Measurements from ENCODE around the gene LPCAT1. TPM values are rescaled to one million over a fixed set of nuclear protein-coding genes. Genes with fewer than 3 reads are reported as not detected.

LPCAT1 gene
- total and polyA plus RNA-seq, 2 of the 4 experiments (the other 2 are of a cell fraction) = 17.7 to 33.6 TPM

DNA sequence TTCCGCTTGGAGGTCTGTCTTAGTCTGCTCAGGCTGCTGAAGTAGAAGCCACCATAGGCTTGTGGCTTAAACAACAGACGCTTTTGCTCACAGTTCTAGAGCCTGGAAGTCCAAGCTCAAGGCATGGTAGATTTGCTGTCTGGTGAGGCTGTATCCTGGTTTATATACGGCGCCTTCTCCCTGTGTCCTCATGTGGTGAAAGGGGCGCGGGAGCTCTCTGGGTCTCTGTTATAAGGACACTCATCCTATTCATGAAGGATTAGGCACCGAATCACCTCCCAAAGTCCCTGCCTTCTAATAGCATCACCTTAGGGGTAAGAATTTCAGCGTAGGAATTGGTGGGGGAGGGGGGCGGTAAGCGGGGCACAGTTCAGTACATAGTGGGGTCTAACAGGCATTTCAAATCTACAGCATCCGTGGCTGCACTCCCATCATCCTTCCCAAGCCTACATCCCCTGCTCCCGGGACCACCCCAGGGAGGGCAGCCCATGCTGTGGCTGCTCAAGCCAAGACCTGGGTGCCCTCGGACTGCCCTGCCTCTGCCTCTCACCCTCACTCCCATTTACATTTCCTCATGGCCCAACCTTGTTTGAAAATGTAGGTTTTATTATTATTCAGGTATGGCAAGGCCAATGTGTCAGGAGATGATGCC lies 15.1 kb upstream of the LPCAT1 start:
- WGBS, 2 experiments (ENCODE audit: extremely low coverage in 2 of 2, insufficient read length in 1 of 2) = 100% methylated on average over 1 of the region's 13 CpGs; no CpG with 5 or more reads in 1 of the 2 experiments
- Histone ChIP-seq H3K23ac (ENCODE audit: low read depth, low read length) (no peak overlapping the region), H2BK15ac (ENCODE audit: low read depth, low read length) (no peak overlapping the region), H3K9ac (ENCODE audit: low read depth, low read length) (no peak overlapping the region), H3K4me3 (ENCODE audit: insufficient read depth, low read depth, low read length) (no peak overlapping the region), H3K27ac (ENCODE audit: insufficient read depth, low read length) (no peak overlapping the region), H3K56ac (ENCODE audit: extremely low read depth, insufficient read depth, low read length) (no peak overlapping the region), H3K18ac (ENCODE audit: low read depth, low read length) (no peak overlapping the region), H2BK20ac (ENCODE audit: low read depth, low read length) (no peak overlapping the region), H2AK9ac (replicated peaks; ENCODE audit: low read depth, low read length, poor library complexity) (no peak overlapping the region), H4K20me1 (ENCODE audit: insufficient read depth, low read length) (no peaks in the 10 kb centered on the region), H4K91ac (ENCODE audit: insufficient read depth, low read depth, low read length) (no peak overlapping the region), H2AFZ (replicated peaks; ENCODE audit: low read length, poor library complexity) (no peak overlapping the region), H3K9me3 (ENCODE audit: control insufficient read depth, insufficient read depth, low read length) (no peaks in the 10 kb centered on the region), H3K4me2 (ENCODE audit: low read depth, low read length) (no peak overlapping the region), H2BK5ac (ENCODE audit: low read depth, low read length, poor library complexity, severe bottlenecking) (no peak overlapping the region), H3K4ac (ENCODE audit: low read depth, low read length) (no peak overlapping the region), H3K14ac (replicated peaks; ENCODE audit: low read depth, low read length) (no peak overlapping the region), H3K79me1 (ENCODE audit: low read depth in 1 of 2, low read length in 2 of 2) (no peaks in the 10 kb centered on the region), H4K5ac (ENCODE audit: low read depth, low read length) (no peak overlapping the region), H3K36me3 (ENCODE audit: control insufficient read depth, insufficient read depth, low read length) (no peaks in the 10 kb centered on the region), H3K9me1 (ENCODE audit: insufficient read depth, low read length) (no peaks in the 10 kb centered on the region), H4K8ac (ENCODE audit: low read depth in 2 of 2, low read length in 2 of 2) (no peak overlapping the region), H3K4me1 (ENCODE audit: control insufficient read depth, insufficient read depth, low read length) (no peaks in the 10 kb centered on the region), H2AK5ac (ENCODE audit: low read depth, low read length) (no peak overlapping the region), H2BK120ac (ENCODE audit: low read depth, low read length) (no peak overlapping the region), H3K27me3 (ENCODE audit: control insufficient read depth, insufficient read depth, low read length) (peaks cover 17% of the 10 kb centered on the region)
- DNase-seq (no peak), ATAC-seq (ENCODE audit: low read depth) (no peak)
- CTCF ChIA-PET = no interaction called here
- intact Hi-C loops (cut with micrococcal nuclease) (no loop called here), in situ Hi-C loops (cut with MboI; ENCODE audit: low sequenced_read_pairs) (no loop called here), dilution Hi-C loops (cut with HindIII; ENCODE audit: low sequenced_read_pairs, unreplicated experiment) (no loop called here)
- POLR2A ChIA-PET (ENCODE audit: unreplicated experiment) = no interaction called here
- BruUV-seq (replicated peaks) = no TSS peak
- TF ChIP-seq, protein P1, sequence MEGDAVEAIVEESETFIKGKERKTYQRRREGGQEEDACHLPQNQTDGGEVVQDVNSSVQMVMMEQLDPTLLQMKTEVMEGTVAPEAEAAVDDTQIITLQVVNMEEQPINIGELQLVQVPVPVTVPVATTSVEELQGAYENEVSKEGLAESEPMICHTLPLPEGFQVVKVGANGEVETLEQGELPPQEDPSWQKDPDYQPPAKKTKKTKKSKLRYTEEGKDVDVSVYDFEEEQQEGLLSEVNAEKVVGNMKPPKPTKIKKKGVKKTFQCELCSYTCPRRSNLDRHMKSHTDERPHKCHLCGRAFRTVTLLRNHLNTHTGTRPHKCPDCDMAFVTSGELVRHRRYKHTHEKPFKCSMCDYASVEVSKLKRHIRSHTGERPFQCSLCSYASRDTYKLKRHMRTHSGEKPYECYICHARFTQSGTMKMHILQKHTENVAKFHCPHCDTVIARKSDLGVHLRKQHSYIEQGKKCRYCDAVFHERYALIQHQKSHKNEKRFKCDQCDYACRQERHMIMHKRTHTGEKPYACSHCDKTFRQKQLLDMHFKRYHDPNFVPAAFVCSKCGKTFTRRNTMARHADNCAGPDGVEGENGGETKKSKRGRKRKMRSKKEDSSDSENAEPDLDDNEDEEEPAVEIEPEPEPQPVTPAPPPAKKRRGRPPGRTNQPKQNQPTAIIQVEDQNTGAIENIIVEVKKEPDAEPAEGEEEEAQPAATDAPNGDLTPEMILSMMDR (conservative IDR thresholded peaks at IDR 0.05; ENCODE audit: low read depth, low read length) = no peak
- TF ChIP-seq MAZ (IDR thresholded peaks at IDR 0.05; ENCODE audit: borderline replicate concordance, low read depth, low read length) (no peak), CHD1 (IDR thresholded peaks at IDR 0.05; ENCODE audit: low read depth, low read length) (no peak), RCOR1 (IDR thresholded peaks at IDR 0.05; ENCODE audit: insufficient replicate concordance, low read length) (no peak), SMC3 (IDR thresholded peaks at IDR 0.05; ENCODE audit: low read depth, low read length) (no peak), FOS (IDR thresholded peaks at IDR 0.05; ENCODE audit: low read depth, low read length) (no peak), BHLHE40 (IDR thresholded peaks at IDR 0.05; ENCODE audit: low read depth, low read length) (no peak), MAFK (IDR thresholded peaks at IDR 0.05; ENCODE audit: low read depth, low read length) (no peak), NFE2L2 (IDR thresholded peaks at IDR 0.05; ENCODE audit: low read depth, low read length) (no peak), POLR2A (IDR thresholded peaks at IDR 0.05; ENCODE audit: low read depth, low read length) (no peak), MXI1 (IDR thresholded peaks at IDR 0.05; ENCODE audit: borderline replicate concordance, low read depth, low read length) (no peak), ELK1 (IDR thresholded peaks at IDR 0.05; ENCODE audit: borderline replicate concordance, low read depth, low read length) (no peak), RAD21 (IDR thresholded peaks at IDR 0.05; ENCODE audit: low read length) (no peak), RFX5 (IDR thresholded peaks at IDR 0.05; ENCODE audit: low read depth, low read length) (no peak), CEBPB (IDR thresholded peaks at IDR 0.05; ENCODE audit: low read depth, low read length) (no peak)
- TF ChIP-seq, protein P2, sequence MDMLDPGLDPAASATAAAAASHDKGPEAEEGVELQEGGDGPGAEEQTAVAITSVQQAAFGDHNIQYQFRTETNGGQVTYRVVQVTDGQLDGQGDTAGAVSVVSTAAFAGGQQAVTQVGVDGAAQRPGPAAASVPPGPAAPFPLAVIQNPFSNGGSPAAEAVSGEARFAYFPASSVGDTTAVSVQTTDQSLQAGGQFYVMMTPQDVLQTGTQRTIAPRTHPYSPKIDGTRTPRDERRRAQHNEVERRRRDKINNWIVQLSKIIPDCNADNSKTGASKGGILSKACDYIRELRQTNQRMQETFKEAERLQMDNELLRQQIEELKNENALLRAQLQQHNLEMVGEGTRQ (IDR thresholded peaks at IDR 0.05; ENCODE audit: low read depth, low read length) = no peak

All from IMR-90 (cell line).